Pulmonary artery endothelial cell (primary cell): ENCODE data around the gene MRPS6. TPM values are rescaled to one million over a fixed set of nuclear protein-coding genes. Genes with fewer than 3 reads are reported as not detected.
A peak's percentile ranks its signal among the peaks of the same experiment; 100 is the strongest.

Experiments
- DNase-seq: peaks from one replicate; pipeline ENCODE4 v3.0.0-alpha.2; 2011; ENCODE audit warnings: low read depth, low spot score
- total RNA-seq: library from RNA; depleted of rRNA; stranded (reverse); fragments of >200 nt; gene quantifications from 2 replicates; pipeline ENCODE4 v1.2.3, GENCODE V29; 2014

MRPS6 gene
- 9.0 and 9.3 TPM in 2 replicates for total RNA-seq

DNA sequence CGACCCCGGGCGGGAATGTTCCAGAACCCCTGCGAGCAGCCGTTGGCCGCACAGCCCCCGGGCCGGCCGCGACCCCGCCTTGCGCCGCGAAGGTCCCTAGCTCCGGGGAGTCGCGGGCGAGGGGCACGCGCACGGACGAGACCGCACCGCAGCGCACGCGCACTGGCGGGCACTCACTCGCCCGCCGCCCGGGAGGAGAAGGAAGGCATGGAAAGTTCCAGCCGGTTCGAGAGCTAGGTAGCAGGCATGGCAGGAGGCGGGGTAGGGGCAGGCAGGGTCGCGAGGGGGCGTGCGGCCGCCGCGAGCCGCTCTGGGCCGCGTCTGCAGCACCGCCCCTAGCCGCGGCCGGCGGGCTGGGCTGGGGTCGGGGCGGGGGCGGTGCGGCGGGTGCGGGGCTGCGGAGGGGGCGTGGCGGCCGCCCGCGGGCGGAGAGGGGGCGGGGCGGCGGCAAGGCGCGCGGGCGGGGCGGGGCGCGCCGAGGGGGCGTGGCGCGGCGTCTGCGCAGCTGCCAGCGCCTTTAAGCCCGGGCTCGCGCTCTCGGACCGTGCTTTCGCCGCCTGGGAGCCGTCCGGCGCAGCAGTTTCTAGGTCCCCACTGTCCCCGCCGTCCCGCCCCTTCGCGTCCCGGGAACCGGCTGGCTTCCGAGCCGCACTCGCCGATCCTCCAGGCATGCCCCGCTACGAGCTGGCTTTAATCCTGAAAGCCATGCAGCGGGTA lies at the start of gene MRPS6, which contains the start of gene SLC5A3:
Gene MRPS6, plus strand, starts transcription at position 547 of the 717 bp plus-strand sequence. Its CDS starts 123 bp downstream, at position 670.
Gene SLC5A3, plus strand, starts transcription at position 547 of the 717 bp plus-strand sequence. CDS start 21,621 bp downstream, outside the sequence.
- DNase-seq = peak; percentile 40

GRCh38 chr21:34023691-34024373 lies 49.5 kb upstream of the MRPS6 start:
- no peak for DNase-seq

DNA sequence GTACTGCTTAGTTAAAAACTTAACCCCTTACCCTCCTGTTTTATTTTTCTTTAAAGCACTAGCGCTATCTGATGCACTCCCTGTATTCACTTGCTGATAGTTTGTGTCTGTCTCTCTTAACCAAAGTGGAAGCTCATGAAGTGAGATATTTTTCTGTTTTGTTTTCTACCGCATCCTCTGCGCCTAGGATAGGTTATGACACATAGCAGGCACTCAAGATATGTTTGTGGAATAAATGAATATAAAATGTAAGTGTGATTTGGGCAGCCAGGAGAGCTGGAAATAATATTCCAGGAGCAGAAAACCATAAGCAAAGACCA lies 49.0 kb upstream of the MRPS6 start:
- DNase-seq = no peak

DNA sequence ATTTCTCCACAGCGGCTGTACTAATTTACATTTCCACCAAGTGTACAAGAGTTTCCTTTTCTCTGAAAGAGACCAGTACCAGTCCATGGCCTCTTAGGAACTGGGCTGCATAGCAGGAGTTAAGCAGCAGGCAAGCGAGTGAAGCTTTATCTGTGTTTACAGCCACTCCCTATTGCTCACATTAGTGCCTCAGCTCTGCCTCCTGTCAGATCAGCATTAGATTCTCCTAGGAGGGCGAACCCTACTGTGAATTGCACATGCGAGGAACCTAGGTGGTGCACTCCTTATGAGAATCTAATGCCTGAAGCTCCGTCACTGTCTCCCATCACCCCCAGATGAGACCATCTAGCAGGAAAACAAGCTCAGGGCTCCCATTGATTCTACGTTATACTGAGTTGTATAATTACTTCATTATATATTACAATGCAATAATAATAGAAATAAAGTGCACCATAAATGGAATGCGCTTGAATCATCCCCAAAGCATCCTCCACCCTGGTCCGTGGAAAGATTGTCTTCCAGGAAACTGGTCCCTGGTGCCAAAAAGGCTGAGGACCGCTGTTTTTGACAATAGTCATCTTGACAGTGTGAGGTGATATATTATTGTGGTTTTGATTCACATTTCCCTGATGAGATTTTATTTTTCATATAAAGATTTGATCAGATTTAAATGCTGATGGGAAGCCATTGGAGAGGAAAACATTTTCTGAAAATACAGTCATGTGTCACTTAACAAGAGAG lies 45.5 kb upstream of the MRPS6 start:
- no peak for DNase-seq

GRCh38 chr21:34029743-34030528 lies 43.4 kb upstream of the MRPS6 start:
- peak; percentile 33 for DNase-seq

DNA sequence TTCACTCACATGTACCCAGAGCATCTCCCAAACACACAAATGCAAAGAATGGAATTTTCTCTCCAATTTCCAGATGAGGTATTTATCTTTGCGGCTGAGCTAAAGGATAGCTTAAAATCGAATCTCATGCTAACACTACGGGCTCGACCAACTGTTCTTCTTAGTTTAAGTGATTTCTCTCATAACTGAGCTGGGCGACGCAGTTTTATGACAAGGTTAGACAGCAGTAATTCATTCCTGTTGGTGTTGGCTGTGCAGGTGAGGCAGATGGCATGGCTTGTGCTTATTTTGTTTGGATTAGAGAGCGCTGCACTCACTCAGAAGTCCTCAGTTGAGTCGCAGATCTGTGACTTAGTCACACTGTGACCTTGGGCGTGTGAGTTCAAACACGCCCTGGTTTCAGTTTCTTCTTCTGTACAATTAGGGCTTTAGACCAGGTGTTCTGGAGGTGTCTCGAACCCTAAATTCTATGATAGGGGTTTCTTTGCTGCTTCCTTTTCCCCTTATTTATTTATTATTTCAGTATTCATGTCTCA lies 41.5 kb upstream of the MRPS6 start:
- no peak for DNase-seq

DNA sequence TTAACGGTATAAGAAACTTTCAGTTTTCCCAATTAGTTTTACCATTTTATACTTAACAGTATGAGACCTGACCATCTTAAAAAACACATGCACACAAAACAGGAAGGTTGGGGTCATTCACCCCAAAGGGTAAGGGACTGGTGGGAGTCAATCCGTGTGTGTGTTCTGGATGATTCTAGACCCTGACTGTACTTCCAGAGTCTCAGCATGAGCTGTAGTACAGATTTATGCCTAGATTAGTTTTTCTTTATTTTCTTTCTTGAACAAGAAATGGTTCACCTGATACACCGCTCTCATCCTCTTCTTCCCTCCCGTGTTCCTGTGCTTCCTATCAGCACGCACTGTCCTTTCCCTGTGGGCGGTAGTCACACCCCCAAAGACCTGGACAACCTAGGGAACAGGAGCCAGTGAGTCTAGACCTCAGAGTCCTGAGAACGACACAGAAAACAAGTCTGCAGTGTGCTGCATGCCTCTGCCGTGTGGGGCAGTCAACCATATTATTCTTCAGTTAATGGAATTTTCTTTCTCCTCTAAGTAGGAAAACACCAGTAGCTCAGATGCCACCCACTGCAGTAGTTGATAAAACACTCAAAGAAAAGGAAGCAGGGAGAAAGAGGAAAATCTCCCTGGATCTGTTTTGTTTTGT lies 38.9 kb upstream of the MRPS6 start:
- no peak for DNase-seq

- no peak for DNase-seq
Measured at GRCh38 chr21:34035619-34036354, 37.6 kb upstream of the MRPS6 start.

DNA sequence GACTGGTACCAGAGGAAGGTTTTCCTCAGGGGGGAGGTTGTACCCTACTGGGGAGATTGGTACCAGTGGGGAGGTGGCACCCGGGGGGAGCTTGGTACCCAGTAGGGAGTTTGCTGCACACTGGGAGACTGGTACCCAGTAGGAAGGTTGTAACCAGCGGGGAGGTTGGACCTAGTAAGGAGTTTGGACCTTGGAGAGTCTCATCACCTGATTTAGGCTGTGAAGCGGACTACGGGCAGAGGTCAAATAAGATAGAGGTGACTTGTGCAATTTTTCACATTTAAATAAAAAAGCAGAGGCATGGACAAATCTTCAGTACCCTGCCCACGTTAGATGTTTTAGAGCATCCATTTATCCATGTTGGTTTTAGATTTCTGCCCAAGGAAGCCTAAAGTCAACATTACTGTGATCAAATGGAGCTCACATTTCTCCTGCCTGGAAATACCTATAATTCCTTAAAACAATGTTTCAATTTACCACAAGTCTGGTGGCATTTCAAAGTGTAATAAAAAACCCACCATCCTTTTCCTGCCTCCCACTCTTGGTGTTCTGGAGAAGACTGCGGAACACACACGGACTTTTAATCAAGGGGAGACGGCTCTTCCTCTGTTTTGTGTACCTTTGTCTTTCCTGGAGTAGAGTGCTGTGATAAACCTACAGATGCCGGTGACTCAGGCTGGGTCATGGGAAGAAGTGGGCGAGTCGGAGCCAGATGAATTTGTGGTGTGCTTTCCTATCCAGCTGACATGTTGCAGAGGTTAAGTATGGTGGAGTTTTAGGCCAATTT lies 36.2 kb upstream of the MRPS6 start:
- no peak for DNase-seq

GRCh38 chr21:34039678-34040382 lies 33.5 kb upstream of the MRPS6 start:
- no peak for DNase-seq

- no peak for DNase-seq
Measured at GRCh38 chr21:34042735-34043134, 30.6 kb upstream of the MRPS6 start.

DNA sequence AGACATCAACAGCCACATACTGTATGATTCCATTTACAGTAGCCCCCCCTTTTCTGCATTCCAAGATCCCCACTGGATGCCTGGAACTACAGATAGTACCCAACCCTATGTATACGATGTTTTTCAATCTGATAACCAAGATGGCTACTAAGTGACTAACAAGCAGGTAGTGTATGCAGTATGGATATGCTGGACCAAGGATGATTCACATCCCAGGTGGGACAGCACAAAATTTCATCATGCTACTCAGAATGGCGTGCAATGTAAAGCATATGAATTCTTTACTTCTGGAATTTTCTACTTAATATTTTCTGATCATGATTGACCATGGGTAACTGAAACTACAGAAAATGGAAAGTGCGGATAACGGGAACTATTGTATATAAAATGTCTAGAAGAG lies 30.0 kb upstream of the MRPS6 start:
- DNase-seq = no peak

GRCh38 chr21:34046917-34047316 lies 26.5 kb upstream of the MRPS6 start:
- no peak for DNase-seq

DNA sequence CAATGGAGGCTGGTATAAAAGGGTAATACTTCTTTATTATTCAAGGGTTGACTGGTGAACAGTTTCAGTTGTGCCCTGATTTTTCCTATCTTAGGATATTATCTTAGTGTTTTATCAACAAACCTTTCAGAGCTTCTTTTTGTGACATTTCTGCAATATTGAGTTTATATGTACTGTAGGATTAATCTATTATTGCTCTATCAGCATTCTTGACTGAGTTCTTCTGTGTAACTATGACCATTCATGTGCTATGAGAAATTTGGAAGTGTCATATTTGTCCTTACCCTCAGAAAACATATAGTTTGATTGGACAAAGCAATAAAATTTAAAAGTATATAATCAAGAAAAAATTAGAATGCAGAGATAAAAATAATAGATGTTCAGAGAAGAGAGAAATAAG lies 25.5 kb upstream of the MRPS6 start:
- DNase-seq = no peak

GRCh38 chr21:34052171-34052570 lies 21.2 kb upstream of the MRPS6 start:
- DNase-seq = no peak

DNA sequence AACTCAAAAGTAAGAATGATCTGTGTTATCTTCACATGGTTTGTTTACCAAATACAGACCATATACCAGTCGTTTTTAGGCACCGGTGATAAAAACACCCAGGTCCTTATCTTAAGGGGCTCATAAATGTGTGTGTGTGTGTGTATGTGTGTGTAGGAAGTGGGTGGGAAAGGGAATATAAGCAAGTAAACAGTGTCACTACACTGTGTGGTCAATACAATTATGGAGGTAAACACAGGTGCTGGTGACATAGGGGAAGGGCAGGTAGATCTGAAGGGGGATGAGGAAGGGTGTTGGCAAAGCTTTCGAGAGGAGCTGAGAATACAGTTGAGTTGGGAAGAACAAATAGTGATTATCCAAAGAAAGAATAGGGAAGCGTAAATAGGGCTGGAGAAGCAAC lies 19.1 kb upstream of the MRPS6 start:
- DNase-seq = no peak

DNA sequence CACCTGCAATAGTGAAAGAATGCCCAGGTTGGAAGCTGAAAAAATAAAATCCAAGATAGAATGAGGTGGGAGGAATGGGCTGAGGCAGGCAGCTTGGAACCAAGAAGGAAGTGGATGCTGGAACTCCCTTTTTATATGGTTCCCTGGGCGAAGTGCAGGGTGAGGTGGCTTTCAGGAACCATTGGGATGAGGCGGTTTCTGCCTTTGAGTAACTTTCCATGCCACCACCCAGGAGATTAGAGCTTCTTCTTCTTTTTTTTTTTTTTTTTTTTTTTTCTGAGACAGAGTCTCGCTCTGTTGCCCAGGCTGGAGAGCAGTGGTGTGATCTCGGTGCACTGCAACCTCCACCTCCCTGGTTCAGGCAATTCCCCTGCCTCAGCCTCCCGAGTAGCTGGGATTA lies 17.8 kb upstream of the MRPS6 start:
- DNase-seq = no peak

DNA sequence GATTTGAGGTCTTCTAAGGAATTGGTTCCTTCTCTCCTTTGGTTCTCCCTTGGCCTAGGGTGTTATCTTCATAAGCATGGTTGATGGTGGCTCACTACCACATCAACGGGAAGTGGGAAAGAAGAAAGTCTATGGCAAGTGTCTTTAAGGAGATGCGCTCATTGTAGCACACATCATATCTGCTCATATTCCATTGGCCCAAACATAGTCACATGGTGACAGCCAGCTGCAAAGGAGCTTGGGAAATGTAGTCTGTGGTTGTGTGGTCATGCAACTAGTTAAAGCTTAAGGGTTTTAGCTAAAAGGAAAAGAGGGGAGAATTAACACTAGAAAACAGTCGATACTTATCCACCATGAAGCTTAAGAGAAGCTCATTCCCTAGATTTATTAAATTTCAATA lies 11.4 kb upstream of the MRPS6 start:
- no peak for DNase-seq

- no peak for DNase-seq
Measured at GRCh38 chr21:34065027-34065426, 8.4 kb upstream of the MRPS6 start.
